Activated naive CD4-positive, alpha-beta T cell treated with anti-CD3 and anti-CD28 coated beads, Interleukin-2, amount 10 ng/mL, durations not matched to agents 5 hours and 36 hours (primary cell): Measurements from ENCODE around the gene SLC25A2. TPM values are rescaled to one million over a fixed set of nuclear protein-coding genes. Genes with fewer than 3 reads are reported as not detected.

Experiments
- total RNA-seq, 2 experiments: library from RNA; stranded (reverse); gene quantifications; one replicate each; pipeline ENCODE4 v1.2.3, GENCODE V29; 2021

SLC25A2 gene
- 1 to 10 TPM in 1 of 2 experiments, under 1 TPM in 1; 0.45 to 1.1 TPM for total RNA-seq

GRCh38 chr5:141303756-141304155 is at the start of gene SLC25A2:
SLC25A2 (minus strand) TSS chr5:141304049; CDS start chr5:141303865, 184 bp downstream.

DNA sequence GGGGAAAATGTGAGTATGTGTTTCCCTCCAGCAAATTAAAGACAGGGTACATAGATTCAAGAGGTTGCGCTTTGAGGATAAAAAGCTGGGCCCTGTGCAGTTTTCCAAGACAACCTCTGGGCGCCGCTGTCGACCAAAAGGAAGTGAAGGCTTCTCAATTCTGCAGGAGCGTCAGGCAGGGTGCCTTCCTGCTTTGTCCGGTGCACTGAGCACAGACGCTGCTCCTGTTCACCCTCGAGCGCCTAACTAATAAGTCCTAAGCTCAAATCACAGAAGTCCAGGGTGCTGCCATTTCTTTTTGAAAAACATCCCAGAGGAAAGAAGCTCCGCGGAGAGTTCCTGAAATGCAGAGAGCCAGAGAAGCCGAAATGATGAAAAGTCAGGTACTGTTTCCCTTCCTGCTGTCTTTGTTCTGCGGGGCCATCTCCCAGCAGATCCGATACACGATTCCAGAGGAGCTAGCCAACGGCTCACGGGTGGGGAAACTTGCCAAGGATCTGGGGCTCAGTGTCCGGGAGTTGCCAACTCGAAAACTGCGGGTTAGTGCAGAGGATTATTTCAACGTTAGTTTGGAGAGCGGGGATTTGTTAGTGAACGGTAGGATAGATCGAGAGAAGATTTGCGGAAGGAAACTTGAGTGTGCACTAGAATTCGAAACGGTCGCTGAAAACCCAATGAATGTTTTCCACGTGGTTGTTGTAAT is 46.2 kb upstream of the SLC25A2 start, which contains the start of gene PCDHGB1:
Gene PCDHGB1 (plus strand): TSS at position 183 of the 703 bp plus-strand sequence. CDS start 162 bp downstream, at position 345.

GRCh38 chr5:141343242-141343952 is 39.5 kb upstream of the SLC25A2 start, which contains the start of gene PCDHGA3:
PCDHGA3 (plus strand) TSS chr5:141343829; CDS start chr5:141344034, 205 bp downstream.

GRCh38 chr5:141338538-141339306 is 34.9 kb upstream of the SLC25A2 start, which contains the start of gene PCDHGA2:
PCDHGA2 (plus strand) TSS chr5:141338760.

DNA sequence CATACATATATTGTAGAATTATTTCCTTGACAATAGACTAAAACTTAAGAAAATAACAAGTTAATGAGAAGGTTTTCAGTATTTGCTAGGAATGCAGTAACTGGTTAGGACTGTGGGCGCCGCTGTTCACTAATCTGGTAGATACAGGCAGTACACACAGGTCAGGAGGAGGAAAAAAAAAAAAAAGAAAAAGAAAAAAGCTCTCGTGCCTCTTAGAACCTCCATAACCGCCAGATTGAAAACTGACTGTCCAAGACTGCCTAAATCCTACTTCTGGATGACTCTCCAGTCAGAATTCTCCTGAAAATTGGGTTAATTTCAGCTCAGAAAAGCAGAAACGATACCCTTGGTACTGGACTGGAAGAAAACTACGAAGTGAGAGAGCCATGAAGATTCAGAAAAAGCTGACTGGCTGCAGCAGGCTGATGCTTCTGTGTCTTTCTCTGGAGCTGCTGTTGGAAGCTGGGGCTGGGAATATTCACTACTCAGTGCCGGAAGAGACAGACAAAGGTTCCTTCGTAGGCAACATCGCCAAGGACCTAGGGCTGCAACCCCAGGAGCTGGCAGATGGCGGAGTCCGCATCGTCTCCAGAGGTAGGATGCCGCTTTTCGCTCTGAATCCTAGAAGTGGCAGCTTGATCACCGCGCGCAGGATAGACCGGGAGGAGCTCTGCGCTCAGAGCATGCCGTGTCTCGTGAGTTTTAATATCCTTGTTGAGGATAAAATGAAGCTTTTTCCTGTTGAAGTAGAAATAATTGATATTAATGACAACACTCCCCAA is 26.6 kb upstream of the SLC25A2 start, which contains the start of gene PCDHGA1:
Gene PCDHGA1 (plus strand): TSS at position 216 of the 782 bp plus-strand sequence.

DNA sequence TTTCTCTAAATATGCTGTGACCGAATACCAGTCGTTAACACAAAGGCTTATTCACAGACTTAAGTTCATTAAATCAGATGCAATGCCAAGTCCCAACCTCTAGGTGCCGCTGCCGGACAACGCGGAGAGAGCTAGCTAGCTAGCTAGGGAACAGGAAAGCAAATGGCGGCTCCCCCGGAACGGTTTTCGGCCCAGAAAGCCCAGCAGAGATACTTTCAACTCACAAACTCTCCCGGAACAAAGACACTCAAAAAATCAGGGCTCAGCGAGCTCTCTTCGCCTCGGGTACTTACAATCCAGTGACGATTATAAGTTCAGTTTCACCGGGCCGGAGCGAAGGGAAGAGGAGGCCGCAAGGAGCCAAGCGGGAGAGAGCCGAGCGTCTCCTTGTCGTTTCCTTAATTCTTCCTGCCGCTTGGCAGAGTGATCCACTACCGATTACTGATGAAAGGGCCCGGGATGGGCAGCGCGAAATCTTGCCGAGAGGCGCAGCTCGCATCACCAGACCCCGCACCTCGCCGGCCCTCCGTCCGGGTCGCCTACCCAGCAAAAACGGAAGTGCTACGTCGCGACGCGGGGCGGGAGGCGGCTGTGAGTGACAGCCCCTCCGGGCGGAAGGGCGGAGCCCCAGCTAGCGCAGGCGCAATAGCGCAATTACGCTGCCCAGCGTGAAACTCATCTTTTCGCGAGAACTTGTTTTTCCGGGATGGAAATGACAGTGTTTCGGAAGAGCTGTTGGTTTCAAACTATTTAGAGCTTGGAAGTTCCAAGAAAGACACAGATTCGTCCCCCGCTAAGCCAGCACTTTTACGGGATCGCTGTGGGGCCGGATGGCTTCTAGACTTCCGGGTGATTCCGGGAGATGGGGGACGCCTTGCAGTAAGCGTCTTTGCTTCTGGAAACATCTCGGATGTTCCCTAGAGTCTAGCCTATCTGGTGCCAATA is 16.6 kb upstream of the SLC25A2 start, which contains the start of gene TAF7:
Gene TAF7 (minus strand): TSS at position 560 of the 945 bp plus-strand sequence. CDS start 740 bp downstream, outside the sequence.

Other genes with a start within 250 kb of the SLC25A2 start
- under 1 TPM; 0.05 to 0.17 TPM for gene PCDHB2, start 209.4 kb downstream of the SLC25A2 start, total RNA-seq
- not detected for gene PCDHB3, start 203.6 kb downstream of the SLC25A2 start, total RNA-seq
- not detected for gene PCDHB4, start 182.2 kb downstream of the SLC25A2 start, total RNA-seq
- gene PCDHB5, start 168.8 kb downstream of the SLC25A2 start, total RNA-seq, result not detected
- not detected for gene PCDHB6, start 154.0 kb downstream of the SLC25A2 start, total RNA-seq
- not detected for gene PCDHB7, start 131.4 kb downstream of the SLC25A2 start, total RNA-seq
- gene PCDHB8, start 126.3 kb downstream of the SLC25A2 start, total RNA-seq, result not detected
- not detected for gene PCDHB16, start 121.7 kb downstream of the SLC25A2 start, total RNA-seq
- gene PCDHB9, start 116.9 kb downstream of the SLC25A2 start, total RNA-seq, result not detected
- gene PCDHB10, start 111.7 kb downstream of the SLC25A2 start, total RNA-seq, result not detected
- gene PCDHB11, start 104.4 kb downstream of the SLC25A2 start, total RNA-seq, result not detected
- not detected for gene PCDHB12, start 95.3 kb downstream of the SLC25A2 start, total RNA-seq
- not detected for gene PCDHB13, start 90.1 kb downstream of the SLC25A2 start, total RNA-seq
- gene PCDHB14, start 80.7 kb downstream of the SLC25A2 start, total RNA-seq, result not detected
- gene PCDHB15, start 58.7 kb downstream of the SLC25A2 start, total RNA-seq, result not detected
- gene TAF7, start 16.7 kb upstream of the SLC25A2 start, total RNA-seq, result 10 to 100 TPM; 73.2 to 73.7 TPM
- not detected for gene PCDHGA1, start 26.5 kb upstream of the SLC25A2 start, total RNA-seq
- gene PCDHGA2, start 34.7 kb upstream of the SLC25A2 start, total RNA-seq, result not detected
- not detected for gene PCDHGA3, start 39.8 kb upstream of the SLC25A2 start, total RNA-seq
- gene PCDHGB1, start 46.0 kb upstream of the SLC25A2 start, total RNA-seq, result not detected
- gene PCDHGA4, start 51.0 kb upstream of the SLC25A2 start, total RNA-seq, result under 1 TPM; 0.10 to 0.14 TPM
- under 1 TPM in 1 of 2 experiments, not detected in 1; 0.12 TPM for gene PCDHGB2, start 55.9 kb upstream of the SLC25A2 start, total RNA-seq
- not detected for gene PCDHGA5, start 60.1 kb upstream of the SLC25A2 start, total RNA-seq
- under 1 TPM; 0.10 to 0.14 TPM for gene PCDHGB3, start 66.2 kb upstream of the SLC25A2 start, total RNA-seq
- gene PCDHGA6, start 69.8 kb upstream of the SLC25A2 start, total RNA-seq, result under 1 TPM; 0.10 to 0.12 TPM
- gene PCDHGA7, start 78.7 kb upstream of the SLC25A2 start, total RNA-seq, result not detected
- not detected for gene PCDHGB4, start 83.6 kb upstream of the SLC25A2 start, total RNA-seq
- under 1 TPM in 1 of 2 experiments, not detected in 1; 0.05 TPM for gene PCDHGA8, start 88.6 kb upstream of the SLC25A2 start, total RNA-seq
- gene PCDHGB5, start 93.9 kb upstream of the SLC25A2 start, total RNA-seq, result under 1 TPM in 1 of 2 experiments, not detected in 1; 0.08 TPM
- under 1 TPM in 1 of 2 experiments, not detected in 1; 0.08 TPM for gene PCDHGA9, start 98.7 kb upstream of the SLC25A2 start, total RNA-seq
- under 1 TPM in 1 of 2 experiments, not detected in 1; 0.05 TPM for gene PCDHGB6, start 104.0 kb upstream of the SLC25A2 start, total RNA-seq
- gene PCDHGA10, start 108.9 kb upstream of the SLC25A2 start, total RNA-seq, result under 1 TPM; 0.05 TPM
- gene PCDHGB7, start 113.6 kb upstream of the SLC25A2 start, total RNA-seq, result under 1 TPM in 1 of 2 experiments, not detected in 1; 0.08 TPM
- under 1 TPM in 1 of 2 experiments, not detected in 1; 0.05 TPM for gene PCDHGA11, start 117.0 kb upstream of the SLC25A2 start, total RNA-seq
- not detected for gene PCDHGA12, start 126.5 kb upstream of the SLC25A2 start, total RNA-seq
- gene PCDHGC3, start 171.9 kb upstream of the SLC25A2 start, total RNA-seq, result not detected
- not detected for gene PCDHGC4, start 181.0 kb upstream of the SLC25A2 start, total RNA-seq
- not detected for gene PCDHGC5, start 185.0 kb upstream of the SLC25A2 start, total RNA-seq